Activated CD8-positive, alpha-beta memory T cell treated with anti-CD3 and anti-CD28 coated beads, Interleukin-2, amount 50 U/mL, for 24 hours (primary cell): ENCODE measurements around the gene GPR176.
"Not testable (repeated sequence)": the region's sequence is repeated elsewhere in the genome, so short reads cannot be mapped to it uniquely, and the experiment has no call there.

Experiments used
- DNase-seq: peaks from one replicate; pipeline ENCODE4 v3.0.0-alpha.2; 2020; ENCODE audit errors: extremely low read depth

Gene GPR176

GRCh38 chr15:39857132-39857531, 62.9 kb downstream of the GPR176 start:
- no peak for DNase-seq

GRCh38 chr15:39856357-39856756, 63.7 kb downstream of the GPR176 start:
- no peak for DNase-seq

DNA sequence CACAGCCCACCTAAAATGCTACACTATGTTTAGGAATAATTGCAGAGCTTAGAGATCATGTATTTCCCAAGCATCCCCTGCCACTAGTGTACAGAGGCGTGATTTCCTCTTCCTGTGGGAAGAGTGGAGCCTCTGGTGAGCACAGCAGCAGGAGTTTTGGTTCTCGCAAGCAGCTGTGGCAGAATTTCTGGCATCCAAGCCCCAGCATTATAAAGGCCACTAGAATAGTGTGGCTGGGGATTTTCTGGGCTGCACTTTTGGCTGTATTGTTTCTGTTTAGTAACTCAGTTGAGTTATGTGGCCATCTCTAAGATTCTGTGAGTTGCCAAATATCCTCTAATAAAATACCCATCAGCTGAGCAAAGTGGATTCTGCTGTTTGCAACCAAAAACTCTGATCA, 64.7 kb downstream of the GPR176 start:
- no peak for DNase-seq

DNA sequence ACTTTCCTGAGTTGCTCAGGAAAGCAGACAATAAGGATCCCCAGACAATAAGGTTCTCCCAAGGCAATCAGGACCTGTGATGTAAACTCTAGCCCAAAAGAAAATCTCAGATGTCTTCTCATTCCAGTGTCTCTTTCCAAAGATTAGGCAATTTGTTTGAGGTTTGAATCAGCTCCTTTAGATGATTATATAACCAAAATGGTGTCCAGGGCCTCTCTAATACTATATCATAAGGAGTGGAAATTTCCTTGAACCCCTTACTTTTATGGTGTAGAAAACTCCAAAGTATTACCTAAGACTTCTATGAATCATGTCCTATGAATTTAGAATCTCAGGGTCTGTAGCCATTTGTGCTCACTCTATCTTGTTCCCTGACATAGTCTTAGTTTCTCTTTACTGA, 65.9 kb downstream of the GPR176 start:
- no peak for DNase-seq

DNA sequence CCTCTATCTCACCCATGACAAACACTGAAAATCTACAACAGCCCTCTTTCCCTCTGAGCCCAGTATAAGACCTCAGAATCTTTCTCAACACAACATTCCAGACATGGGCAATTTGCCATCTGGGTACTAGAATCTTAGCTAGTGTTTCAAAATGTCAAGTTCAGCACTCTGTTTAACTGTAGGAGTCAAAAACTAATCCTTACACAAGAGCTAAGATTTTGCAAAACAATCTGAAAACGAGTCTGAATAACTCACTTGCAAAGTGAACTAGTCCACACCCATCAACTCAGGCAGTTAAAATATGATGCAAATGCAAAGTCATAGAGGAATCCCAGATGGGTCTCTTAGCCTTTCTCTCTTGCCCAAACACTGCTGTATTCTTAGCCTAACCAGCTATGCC, 67.8 kb downstream of the GPR176 start:
- DNase-seq: no peak

- DNase-seq: no peak
Measured at GRCh38 chr15:39851500-39852092, 68.5 kb downstream of the GPR176 start.

DNA sequence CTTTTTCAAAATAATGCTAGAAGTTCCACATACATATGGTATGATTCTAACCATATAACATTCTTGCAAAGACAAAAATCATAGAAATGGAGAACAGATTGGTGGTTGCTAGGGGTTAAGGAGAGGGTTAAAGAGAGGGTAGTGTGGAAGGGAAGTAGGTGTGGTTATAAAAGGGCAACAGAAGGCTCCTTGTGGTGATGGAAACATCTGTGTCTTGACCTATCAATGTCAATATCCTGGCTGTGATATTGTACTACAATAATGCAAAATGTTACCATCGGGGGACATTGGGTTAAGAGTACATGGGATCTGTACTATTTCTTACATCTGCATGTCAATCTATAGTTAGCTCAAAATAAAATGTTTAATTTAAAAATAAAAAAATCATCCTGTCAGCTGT, 69.6 kb downstream of the GPR176 start:
- DNase-seq: no peak

DNA sequence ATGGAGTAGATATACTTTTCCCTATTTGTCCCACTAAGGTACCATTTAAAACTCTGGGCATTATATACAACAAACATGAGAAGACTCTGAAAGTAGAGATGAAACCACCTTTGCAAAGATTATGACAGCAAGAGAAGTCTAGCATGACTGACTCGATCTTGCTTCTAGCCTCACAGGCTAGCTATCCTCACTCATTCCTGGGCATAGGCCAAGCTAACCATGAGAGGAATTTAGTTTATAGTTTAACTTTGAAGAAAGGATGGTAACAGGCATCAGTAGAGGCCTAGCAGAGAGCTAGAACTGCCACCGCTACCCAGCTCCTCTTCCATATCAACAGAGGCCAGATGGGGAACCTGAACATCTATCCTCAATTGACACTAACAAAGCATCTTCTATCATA, 74.0 kb downstream of the GPR176 start:
- no peak for DNase-seq

GRCh38 chr15:39845582-39845981, 74.5 kb downstream of the GPR176 start:
- no peak for DNase-seq

DNA sequence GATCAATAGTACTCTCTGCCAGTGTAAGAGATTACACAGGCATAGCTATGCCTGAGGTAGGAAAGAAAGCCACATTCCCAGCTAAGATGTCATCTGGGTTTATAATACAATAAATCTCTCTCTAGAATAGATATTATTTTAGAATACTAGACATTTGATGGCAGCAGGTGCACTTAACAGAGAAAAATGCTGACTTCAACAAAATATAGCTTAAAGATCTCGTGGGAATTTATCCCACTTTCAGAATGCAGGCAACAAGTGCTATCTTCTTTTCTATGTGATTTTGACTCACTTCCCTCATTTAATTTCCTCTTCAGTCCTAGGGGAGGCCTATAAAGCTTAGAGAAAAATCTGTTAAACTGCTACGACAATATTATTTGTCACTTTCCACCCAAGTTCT, 76.5 kb downstream of the GPR176 start:
- DNase-seq: no peak

DNA sequence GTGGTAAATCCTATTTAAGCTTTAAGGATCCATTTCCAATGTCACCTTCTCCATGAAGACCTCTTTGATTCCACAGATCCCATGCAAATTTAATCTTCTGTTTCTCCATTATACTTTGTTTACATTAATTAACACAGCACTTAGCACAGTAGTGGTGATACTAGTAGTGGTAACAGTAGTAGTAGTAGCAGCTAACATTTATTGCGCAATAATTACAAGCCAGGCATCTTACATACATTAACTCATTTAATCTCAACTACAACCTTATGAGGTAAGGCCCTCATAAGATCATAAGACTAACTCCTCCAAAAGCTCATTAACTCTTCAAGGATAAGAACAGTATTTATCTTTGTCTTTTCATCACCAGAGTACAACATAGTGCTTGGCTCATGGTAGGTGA, 82.6 kb downstream of the GPR176 start:
- no peak for DNase-seq

GRCh38 chr15:39835550-39835949, 84.5 kb downstream of the GPR176 start:
- no peak for DNase-seq

- no peak for DNase-seq
Measured at GRCh38 chr15:39834256-39834655, 85.8 kb downstream of the GPR176 start.

DNA sequence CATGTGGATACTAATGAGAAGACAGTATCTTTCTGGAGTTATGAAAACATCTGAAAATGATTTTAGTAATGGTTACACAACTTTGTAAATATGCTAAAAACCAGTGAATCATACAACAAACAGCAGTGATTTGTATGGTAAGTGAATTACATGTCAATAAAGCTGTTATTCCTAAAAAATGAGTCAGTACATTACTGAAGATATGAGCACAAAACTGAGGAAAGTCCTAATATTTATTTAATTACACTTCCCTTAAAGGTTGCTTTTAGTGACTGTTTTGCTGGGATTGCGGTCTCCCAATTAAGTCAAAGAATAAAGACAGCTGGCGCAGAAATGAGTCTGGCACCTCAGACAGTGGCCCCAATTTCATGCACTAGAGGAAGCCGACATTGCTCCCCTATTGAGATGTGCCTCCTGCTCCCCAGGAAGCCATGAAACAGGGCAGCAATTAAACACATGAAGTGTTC, 86.5 kb downstream of the GPR176 start:
- DNase-seq: no peak

GRCh38 chr15:39830166-39830565, 89.9 kb downstream of the GPR176 start:
- DNase-seq: no peak

DNA sequence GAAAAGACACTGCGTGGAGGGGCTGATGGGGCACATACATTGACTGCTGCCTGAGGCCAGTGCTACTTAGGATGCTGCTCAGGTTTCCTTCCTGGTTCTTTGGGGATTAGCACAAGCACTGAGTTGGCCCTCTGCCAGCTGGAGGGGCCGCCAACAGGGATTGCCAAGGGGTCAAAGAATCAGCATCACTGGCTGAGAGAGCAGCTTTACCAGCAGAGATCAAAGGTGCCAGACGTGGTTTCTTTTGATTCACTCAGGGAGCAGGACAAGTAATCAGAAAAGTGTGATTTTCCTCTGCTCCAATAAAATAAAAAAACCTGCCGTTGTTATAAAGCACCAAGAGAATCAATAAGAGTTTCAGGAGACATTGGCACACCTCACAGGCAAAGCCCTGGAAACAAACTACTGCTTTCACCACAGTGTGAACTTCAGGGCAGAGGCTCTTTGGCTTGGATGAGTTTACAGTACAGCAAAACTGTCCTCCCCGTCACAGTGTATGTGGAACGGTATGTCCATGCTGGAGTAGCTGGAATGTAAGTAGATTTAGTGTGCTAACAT, 91.6 kb downstream of the GPR176 start:
- DNase-seq: no peak

DNA sequence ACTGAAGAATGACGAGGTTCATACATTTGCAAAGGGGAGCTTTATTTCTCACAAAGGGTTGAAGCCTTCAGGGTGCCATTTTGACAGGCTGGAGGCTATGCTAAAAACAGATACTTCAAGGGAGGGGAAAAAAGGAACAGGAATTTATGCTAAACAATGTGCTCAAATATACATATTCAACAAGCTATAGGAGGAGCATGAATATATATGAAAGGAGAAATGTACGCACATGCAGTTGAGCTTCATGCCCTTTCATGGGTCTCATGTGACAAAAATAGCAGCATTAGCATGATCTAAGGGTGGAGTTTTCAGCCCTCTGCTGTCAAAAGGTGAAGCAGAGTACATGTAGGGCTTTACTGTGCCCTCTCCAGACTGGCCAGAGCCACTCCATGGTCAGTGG, 93.1 kb downstream of the GPR176 start:
- DNase-seq: no peak

DNA sequence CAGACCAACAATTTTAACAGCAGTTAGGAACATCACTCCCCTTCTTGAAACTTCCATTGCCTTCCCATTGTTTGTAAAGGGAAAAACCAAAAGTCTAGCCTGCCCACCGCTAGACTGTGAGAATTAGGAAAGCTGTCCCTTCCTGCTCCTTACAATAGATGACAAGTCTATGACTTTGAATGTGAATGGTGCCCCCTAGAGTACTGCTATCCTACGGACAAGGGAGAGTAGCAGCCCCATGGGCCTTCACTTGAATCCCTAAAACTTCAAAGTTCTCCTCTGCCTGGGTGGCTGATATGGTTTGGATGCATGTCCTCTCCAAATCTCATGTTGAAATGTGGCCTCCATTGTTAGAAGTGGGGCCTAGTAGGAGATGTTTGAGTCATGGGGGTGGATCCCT, 96.4 kb downstream of the GPR176 start:
- DNase-seq: no peak

DNA sequence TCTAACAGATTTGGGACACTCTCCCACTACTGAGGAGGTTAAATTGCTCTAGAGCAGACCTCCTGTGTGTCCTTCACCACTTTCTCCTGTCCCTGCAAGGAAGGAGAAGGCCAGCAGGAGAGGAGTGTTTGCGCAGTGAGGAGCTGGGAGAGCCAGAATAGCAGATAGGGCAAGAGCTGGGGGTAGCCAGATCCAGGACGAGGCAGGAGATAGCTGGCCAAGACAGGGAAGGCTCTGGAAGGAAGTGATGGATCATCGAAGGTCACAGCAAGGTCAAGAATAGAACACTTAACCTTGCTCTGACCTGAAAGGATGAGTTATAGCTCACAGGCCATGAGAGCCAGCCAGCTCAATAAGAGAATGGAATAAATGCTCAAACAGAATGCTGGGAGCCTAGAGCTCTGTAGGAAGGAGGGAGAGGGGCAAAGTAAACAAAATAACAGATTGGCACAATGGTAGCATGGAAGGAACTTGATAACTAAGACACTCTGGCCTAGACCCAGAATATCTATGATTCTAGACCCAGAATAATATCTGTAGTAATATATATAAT, 99.9 kb downstream of the GPR176 start:
- no peak for DNase-seq

DNA sequence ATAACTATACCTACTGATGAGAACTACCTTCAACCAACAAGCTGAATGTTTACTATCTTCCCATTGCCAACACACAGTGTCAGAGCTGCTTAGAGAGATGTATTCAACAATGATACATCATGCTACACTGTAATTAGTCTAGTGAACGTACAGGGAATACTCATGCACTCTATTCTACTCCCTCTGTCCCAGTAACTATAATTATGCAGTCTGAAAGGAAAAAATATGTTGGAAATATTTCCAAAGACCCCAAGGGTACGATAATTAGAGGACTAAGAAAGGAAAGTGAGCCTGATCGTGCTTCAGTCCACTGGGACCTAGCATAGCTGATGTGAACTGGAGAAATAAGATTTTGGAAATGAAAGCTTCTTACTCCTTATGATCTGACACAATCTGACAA, 100.5 kb downstream of the GPR176 start:
- no peak for DNase-seq

DNA sequence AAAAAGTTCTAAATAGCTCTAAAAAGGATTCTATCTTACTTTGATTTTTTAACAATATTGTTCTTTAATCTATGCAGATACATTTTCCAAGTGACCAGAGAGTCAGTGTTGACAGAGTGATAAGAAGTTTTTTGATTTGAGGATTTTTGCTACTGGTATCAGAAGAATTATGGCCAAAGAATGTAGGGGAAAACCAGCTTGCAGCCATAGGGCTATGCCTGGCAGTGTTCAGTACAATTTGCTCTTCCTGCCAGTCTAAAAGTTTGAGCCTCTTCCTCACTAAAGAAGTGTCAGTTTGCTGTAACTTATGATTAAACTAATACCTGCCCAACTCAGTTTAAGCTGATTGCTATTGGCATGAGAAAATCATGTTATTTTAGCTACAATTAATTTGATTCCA, 102.2 kb downstream of the GPR176 start:
- no peak for DNase-seq

GRCh38 chr15:39814489-39814888, 105.6 kb downstream of the GPR176 start:
- no peak for DNase-seq

DNA sequence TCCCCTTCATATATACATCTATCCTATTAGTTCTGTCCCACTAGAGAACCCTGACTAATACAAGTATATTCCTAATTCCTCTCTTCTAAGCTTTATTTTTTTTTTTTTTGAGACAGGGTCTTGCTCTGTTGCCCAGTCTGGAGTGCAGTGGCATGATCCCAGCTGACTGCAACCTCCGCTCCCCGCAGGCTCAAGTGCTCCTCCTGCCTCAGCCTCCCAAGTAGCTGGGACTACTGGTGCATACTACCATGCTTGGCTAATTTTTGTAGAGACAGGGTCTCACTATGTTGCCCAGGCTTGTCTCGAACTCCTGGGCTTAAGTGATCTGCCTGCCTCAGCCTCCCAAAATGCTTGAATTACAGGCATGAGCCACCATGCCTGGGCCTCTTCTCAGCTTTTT, 107.4 kb downstream of the GPR176 start:
- DNase-seq: not testable (repeated sequence)

- DNase-seq: no peak
Measured at GRCh38 chr15:39808909-39809308, 111.2 kb downstream of the GPR176 start.
